Measurements from ENCODE around the gene FOSL1. TPM values are rescaled to one million over a fixed set of nuclear protein-coding genes. Genes with fewer than 3 reads are reported as not detected.

FOSL1 gene
- total RNA-seq, 2 donors from 2014 or later, result 1.8 TPM; not detected in 1

DNA sequence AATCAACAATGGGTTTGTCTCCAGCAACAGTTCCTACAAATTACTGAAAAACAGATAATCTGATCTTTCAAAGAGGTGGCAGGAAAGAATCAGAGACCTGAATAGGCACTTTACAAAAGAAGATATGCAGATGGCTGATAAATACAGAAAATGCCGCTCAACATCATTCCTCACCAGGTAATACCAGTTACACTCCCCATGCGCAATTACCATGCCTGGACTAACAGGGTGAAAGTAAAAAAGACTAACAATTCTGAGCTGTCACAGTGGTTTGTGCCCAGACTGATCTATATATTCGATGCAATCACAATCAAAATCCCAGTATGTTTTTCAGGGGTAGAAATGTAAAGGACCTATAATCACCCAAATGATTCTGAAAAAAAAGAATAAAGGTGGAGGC lies 56.4 kb downstream of the FOSL1 start:
- Mint-ChIP-seq H3K36me3 (ENCODE audit: low read depth) (no peaks in the 10 kb centered on the region), H3K4me1 (peaks cover 4% of the 10 kb centered on the region), H3K27ac (no peak overlapping the region), H3K27me3 (ENCODE audit: insufficient read depth) (peaks cover 12% of the 10 kb centered on the region), H3K9me3 (no peaks in the 10 kb centered on the region), H3K4me3 (no peak overlapping the region)
- H3K4me1 ChIP-seq (ENCODE audit: control insufficient read depth, insufficient read depth, low read length), result peaks cover 5% of the 10 kb centered on the region
- H3K9me3 ChIP-seq (ENCODE audit: control insufficient read depth, low read length), result no peaks in the 10 kb centered on the region
- no peak overlapping the region for H3K9ac ChIP-seq (ENCODE audit: extremely low read depth, low read length, poor library complexity, severe bottlenecking)
- WGBS, 2 experiments (ENCODE audit: insufficient coverage in 1 of 2, insufficient read length in 1 of 2), result 82 to 96% methylated on average over 3 of the region's 3 CpGs
- DNase-seq, result no peak
- no peaks in the 10 kb centered on the region for H3K36me3 ChIP-seq (ENCODE audit: control insufficient read depth, insufficient read depth, low read length)
- TF ChIP-seq, protein P1, sequence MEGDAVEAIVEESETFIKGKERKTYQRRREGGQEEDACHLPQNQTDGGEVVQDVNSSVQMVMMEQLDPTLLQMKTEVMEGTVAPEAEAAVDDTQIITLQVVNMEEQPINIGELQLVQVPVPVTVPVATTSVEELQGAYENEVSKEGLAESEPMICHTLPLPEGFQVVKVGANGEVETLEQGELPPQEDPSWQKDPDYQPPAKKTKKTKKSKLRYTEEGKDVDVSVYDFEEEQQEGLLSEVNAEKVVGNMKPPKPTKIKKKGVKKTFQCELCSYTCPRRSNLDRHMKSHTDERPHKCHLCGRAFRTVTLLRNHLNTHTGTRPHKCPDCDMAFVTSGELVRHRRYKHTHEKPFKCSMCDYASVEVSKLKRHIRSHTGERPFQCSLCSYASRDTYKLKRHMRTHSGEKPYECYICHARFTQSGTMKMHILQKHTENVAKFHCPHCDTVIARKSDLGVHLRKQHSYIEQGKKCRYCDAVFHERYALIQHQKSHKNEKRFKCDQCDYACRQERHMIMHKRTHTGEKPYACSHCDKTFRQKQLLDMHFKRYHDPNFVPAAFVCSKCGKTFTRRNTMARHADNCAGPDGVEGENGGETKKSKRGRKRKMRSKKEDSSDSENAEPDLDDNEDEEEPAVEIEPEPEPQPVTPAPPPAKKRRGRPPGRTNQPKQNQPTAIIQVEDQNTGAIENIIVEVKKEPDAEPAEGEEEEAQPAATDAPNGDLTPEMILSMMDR (conservative IDR thresholded peaks at IDR 0.05), result no peak
- no peak overlapping the region for H3K27ac ChIP-seq (ENCODE audit: low read depth, low read length)
- H3K27me3 ChIP-seq (ENCODE audit: control insufficient read depth, insufficient read depth, low read length, poor library complexity, severe bottlenecking), result no peaks in the 10 kb centered on the region
- peak overlapping the region; percentile 51 for H3K4me3 ChIP-seq (ENCODE audit: low read length)

DNA sequence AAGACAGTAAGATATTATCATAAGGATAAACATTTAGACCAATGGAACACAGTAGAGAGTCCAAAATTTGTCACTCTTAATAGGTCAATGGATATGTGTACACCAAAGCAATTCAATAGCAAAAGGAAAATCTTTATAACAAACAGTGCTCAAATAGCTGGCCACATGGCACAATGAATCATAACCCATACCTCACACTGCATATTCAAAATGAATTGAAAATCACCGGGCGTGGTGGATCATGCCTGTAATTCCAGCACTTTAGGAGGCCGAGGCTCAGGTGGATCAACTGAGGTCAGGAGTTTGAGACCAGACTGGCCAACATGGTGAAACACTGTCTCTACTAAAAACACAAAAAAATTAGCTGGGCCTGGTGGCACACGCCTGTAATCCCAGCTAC lies 58.0 kb downstream of the FOSL1 start:
- peaks cover 5% of the 10 kb centered on the region for H3K4me1 ChIP-seq (ENCODE audit: control insufficient read depth, insufficient read depth, low read length)
- H3K9ac ChIP-seq (ENCODE audit: extremely low read depth, low read length, poor library complexity, severe bottlenecking), result no peak overlapping the region
- Mint-ChIP-seq H3K27me3 (ENCODE audit: insufficient read depth) (peaks cover 6% of the 10 kb centered on the region), H3K36me3 (ENCODE audit: low read depth) (no peaks in the 10 kb centered on the region), H3K4me1 (peaks cover 4% of the 10 kb centered on the region), H3K4me3 (no peak overlapping the region), H3K9me3 (peaks cover 2% of the 10 kb centered on the region), H3K27ac (no peak overlapping the region)
- no peak for DNase-seq
- TF ChIP-seq, protein P1 (conservative IDR thresholded peaks at IDR 0.05), result no peak
- no peaks in the 10 kb centered on the region for H3K9me3 ChIP-seq (ENCODE audit: control insufficient read depth, low read length)
- no peaks in the 10 kb centered on the region for H3K36me3 ChIP-seq (ENCODE audit: control insufficient read depth, insufficient read depth, low read length)
- H3K4me3 ChIP-seq (ENCODE audit: low read length), result no peak overlapping the region
- 94 to 100% methylated on average over 4 of the region's 4 CpGs for WGBS, 2 experiments (ENCODE audit: insufficient coverage in 1 of 2, insufficient read length in 1 of 2)
- no peak overlapping the region for H3K27ac ChIP-seq (ENCODE audit: low read depth, low read length)
- no peaks in the 10 kb centered on the region for H3K27me3 ChIP-seq (ENCODE audit: control insufficient read depth, insufficient read depth, low read length, poor library complexity, severe bottlenecking)

Other genes with a start within 250 kb of the FOSL1 start
- 10 to 100 TPM; 40.2 to 41.1 TPM for gene RELA, start 237.5 kb downstream of the FOSL1 start, total RNA-seq
- 10 to 100 TPM; 48.5 to 48.8 TPM for gene KAT5, start 188.1 kb downstream of the FOSL1 start, total RNA-seq
- gene RNASEH2C, start 179.6 kb downstream of the FOSL1 start, total RNA-seq, result 10 to 100 TPM; 41.6 to 47.9 TPM
- gene AP5B1, start 119.4 kb downstream of the FOSL1 start, total RNA-seq, result 10 to 100 TPM; 17.8 to 29.9 TPM
- gene OVOL1, start 113.3 kb downstream of the FOSL1 start, total RNA-seq, result 1 to 10 TPM; 3.4 to 5.5 TPM
- 1 to 10 TPM; 1.5 to 4.3 TPM for gene SNX32, start 66.4 kb downstream of the FOSL1 start, total RNA-seq
- 1,000 to 10,000 TPM; 1,218 to 1,284 TPM for gene CFL1, start 42.2 kb downstream of the FOSL1 start, total RNA-seq
- 10 to 100 TPM; 51.0 to 64.5 TPM for gene MUS81, start 40.0 kb downstream of the FOSL1 start, total RNA-seq
- 10 to 100 TPM; 84.5 to 99.6 TPM for gene EFEMP2, start 27.6 kb downstream of the FOSL1 start, total RNA-seq
- not detected for gene CTSW, start 20.6 kb downstream of the FOSL1 start, total RNA-seq
- gene FIBP, start 11.9 kb downstream of the FOSL1 start, total RNA-seq, result 10 to 100 TPM; 81.0 to 92.0 TPM
- gene CCDC85B, start 9.7 kb downstream of the FOSL1 start, total RNA-seq, result 10 to 100 TPM; 18.2 to 23.9 TPM
- gene C11orf68, start 18.7 kb upstream of the FOSL1 start, total RNA-seq, result 10 to 100 TPM; 26.0 to 29.1 TPM
- gene DRAP1, start 19.0 kb upstream of the FOSL1 start, total RNA-seq, result 100 to 1,000 TPM in 1 of 2 donors, 10 to 100 TPM in 1; 83.8 to 103 TPM
- 1 to 10 TPM in 1 of 2 donors, under 1 TPM in 1; 0.97 to 5.6 TPM for gene TSGA10IP, start 45.1 kb upstream of the FOSL1 start, total RNA-seq
- gene SART1, start 61.3 kb upstream of the FOSL1 start, total RNA-seq, result 10 to 100 TPM; 50.6 to 52.0 TPM
- 10 to 100 TPM; 37.4 to 40.1 TPM for gene EIF1AD, start 101.8 kb upstream of the FOSL1 start, total RNA-seq
- gene BANF1, start 102.1 kb upstream of the FOSL1 start, total RNA-seq, result 100 to 1,000 TPM; 348 to 409 TPM
- gene CST6, start 111.6 kb upstream of the FOSL1 start, total RNA-seq, result 1 to 10 TPM; 2.1 to 4.2 TPM
- gene CATSPER1, start 126.1 kb upstream of the FOSL1 start, total RNA-seq, result not detected
- 10 to 100 TPM in 1 of 2 donors, 1 to 10 TPM in 1; 7.4 to 11.2 TPM for gene GAL3ST3, start 148.8 kb upstream of the FOSL1 start, total RNA-seq
- gene SF3B2, start 152.0 kb upstream of the FOSL1 start, total RNA-seq, result 100 to 1,000 TPM; 209 to 254 TPM
- gene PACS1, start 169.9 kb upstream of the FOSL1 start, total RNA-seq, result 10 to 100 TPM; 67.0 to 67.1 TPM

Data from endodermal cell (in vitro differentiated cells).